ENCODE data around the gene PSENEN.
A peak's percentile ranks its signal among the peaks of the same experiment; 100 is the strongest.

The PSENEN gene

GRCh38 chr19:35745328-35746086 is at the start of gene PSENEN, which contains the start of gene U2AF1L4:
Gene PSENEN, plus strand, starts transcription at chr19:35745651. Its CDS starts 280 bp downstream, at chr19:35745931.
Gene U2AF1L4, minus strand, starts transcription at chr19:35745418. Its CDS starts 27 bp downstream, at chr19:35745391.
- peak; percentile 100 for DNase-seq (ENCODE audit: low read depth in 2 of 2)
- TF ChIP-seq CTCF (IDR thresholded peaks at IDR 0.05; ENCODE audit: low read depth, low read length): no peak
- peak within 1 kb of the TSS; percentile 76 to 86 for H3K4me3 ChIP-seq (replicated peaks in 1 of 2; ENCODE audit: low read depth in 2 of 2, low read length in 2 of 2)

GRCh38 chr19:35695895-35696422 is 49.5 kb upstream of the PSENEN start:
- no peak overlapping the region for H3K4me3 ChIP-seq (replicated peaks in 1 of 2; ENCODE audit: low read depth in 2 of 2, low read length in 2 of 2)
- DNase-seq (ENCODE audit: low read depth in 2 of 2): no peak
- no peak for TF ChIP-seq CTCF (IDR thresholded peaks at IDR 0.05; ENCODE audit: low read depth, low read length)

GRCh38 chr19:35696835-35697234 is 48.6 kb upstream of the PSENEN start:
- TF ChIP-seq CTCF (IDR thresholded peaks at IDR 0.05; ENCODE audit: low read depth, low read length): no peak
- H3K4me3 ChIP-seq (replicated peaks in 1 of 2; ENCODE audit: low read depth in 2 of 2, low read length in 2 of 2): no peak overlapping the region
- no peak for DNase-seq (ENCODE audit: low read depth in 2 of 2)

- peak; percentile 98 for DNase-seq (ENCODE audit: low read depth in 2 of 2)
- no peak for TF ChIP-seq CTCF (IDR thresholded peaks at IDR 0.05; ENCODE audit: low read depth, low read length)
- H3K4me3 ChIP-seq (replicated peaks in 1 of 2; ENCODE audit: low read depth in 2 of 2, low read length in 2 of 2): peak overlapping the region; percentile 58 to 60
Measured at GRCh38 chr19:35702223-35703012, 43.0 kb upstream of the PSENEN start.

- DNase-seq (ENCODE audit: low read depth in 2 of 2): no peak
- TF ChIP-seq CTCF (IDR thresholded peaks at IDR 0.05; ENCODE audit: low read depth, low read length): no peak
- H3K4me3 ChIP-seq (replicated peaks in 1 of 2; ENCODE audit: low read depth in 2 of 2, low read length in 2 of 2): no peak overlapping the region
Measured at GRCh38 chr19:35703343-35703742, 42.1 kb upstream of the PSENEN start.

GRCh38 chr19:35704218-35704617 is 41.2 kb upstream of the PSENEN start, which contains the start of gene ZBTB32:
Gene ZBTB32, plus strand, starts transcription at chr19:35704558. Its CDS starts 10,069 bp downstream, at chr19:35714627.
- peak; percentile 60 to 75 for DNase-seq (ENCODE audit: low read depth in 2 of 2)
- no peak within 1 kb of the TSS for H3K4me3 ChIP-seq (replicated peaks in 1 of 2; ENCODE audit: low read depth in 2 of 2, low read length in 2 of 2)
- no peak for TF ChIP-seq CTCF (IDR thresholded peaks at IDR 0.05; ENCODE audit: low read depth, low read length)

All from cardiac fibroblast (primary cell).